Heart right ventricle (tissue), 16 donors: Measurements from ENCODE around the gene CTNNA1. TPM values are rescaled to one million over a fixed set of nuclear protein-coding genes. Genes with fewer than 3 reads are reported as not detected.
A peak's percentile ranks its signal among the peaks of the same experiment; 100 is the strongest.
"Not testable (repeated sequence)": the region's sequence is repeated elsewhere in the genome, so short reads cannot be mapped to it uniquely, and the experiment has no call there.

Experiments
- ATAC-seq, 8 donors: fragments of 200-7000 bp; cut with Tn5 transposase; one replicate each; pipeline ENCODE4 v1.9.1; 2020; ENCODE audit warnings: mild to moderate bottlenecking in 8 of 8, moderate library complexity in 8 of 8, moderate number of reproducible peaks in 1 of 8
- DNase-seq, 2 donors: peaks; one replicate each; pipeline ENCODE4 v3.0.0-alpha.2; 2020
- H3K27ac ChIP-seq, 10 donors: fragments of 200-600 bp; sonication (generic) in 2 of 10; one replicate each; pipeline versions ENCODE4 v1.5.0 to v1.8.0; 2020 to 2022; ENCODE audit warnings: mild to moderate bottlenecking in 3 of 10
- H3K27me3 ChIP-seq, 7 donors: fragments of 200-600 bp; one replicate each; pipeline ENCODE4 v1.8.0; 2021 to 2022; ENCODE audit warnings: mild to moderate bottlenecking in 2 of 7
- H3K36me3 ChIP-seq, 9 donors: fragments of 200-600 bp; sonication (generic) in 1 of 9; one replicate each; pipeline versions ENCODE4 v1.5.0 to v1.8.0; 2020 to 2022; ENCODE audit warnings: mild to moderate bottlenecking in 2 of 9
- H3K4me1 ChIP-seq, 9 donors: fragments of 200-600 bp; sonication (generic) in 1 of 9; one replicate each; pipeline versions ENCODE4 v1.5.0 to v1.8.0; 2020 to 2022; ENCODE audit warnings: mild to moderate bottlenecking in 4 of 9
- H3K4me3 ChIP-seq, 10 donors: fragments of 200-600 bp; sonication (generic) in 2 of 10; one replicate each; pipeline versions ENCODE4 v1.5.0 to v1.8.0; 2020 to 2022; ENCODE audit warnings: mild to moderate bottlenecking in 7 of 10, moderate library complexity in 2 of 10
- H3K9me3 ChIP-seq, 11 donors: fragments of 200-600 bp in 10 of 11; sonication (generic) in 2 of 11; one replicate each; pipeline versions ENCODE4 v1.5.0 to v1.8.0; 2013 to 2022; ENCODE audit warnings: mild to moderate bottlenecking in 2 of 11, control low read depth in 1 of 11, moderate library complexity in 1 of 11
- CTCF ChIP-seq, 9 donors: fragments of 200-600 bp; sonication (generic) in 2 of 9; IDR thresholded peaks; one replicate each; pipeline versions ENCODE4 v1.5.0 to v1.8.0; 2021 to 2022; ENCODE audit warnings: antibody characterized with exemption in 9 of 9, mild to moderate bottlenecking in 5 of 9, moderate library complexity in 1 of 9
- WGBS, 2 donors: extraction: QIAGEN DNeasy Blood & Tissue Kit; methylation state at CpG; one replicate each; pipeline ENCODE4 v1.1.7; 2013; ENCODE audit warnings: inconsistent platforms in 1 of 2; 5-methylcytosine and 5-hydroxymethylcytosine counted together
- intact Hi-C, 10 donors: fragments of 100-400 bp; cut with DNase I; formaldehyde crosslinking; loops; one replicate each; pipeline versions ENCODE4 v1.11.1 to v1.14.2; 2022
- polyA plus RNA-seq, 2 donors: library from polyadenylated mRNA; stranded (reverse); fragments of 200-250 nt; gene quantifications; one replicate each; pipeline ENCODE4 v1.2.3, GENCODE V29; 2013
- total RNA-seq, 10 donors: library from RNA; stranded (reverse); fragmentation: NEBNext Ultra II Directional in 3 of 10; extraction: Animal tissue kit (Norgen Biotek cat#: 25700) in 3 of 10; gene quantifications; one replicate each; pipeline versions ENCODE4 v1.2.1 to v1.2.4, GENCODE V29; 2021 to 2023
- donor health status: Arrhythmogenic right ventricular cardiomyopathy.
- donor health status: ischemic (EF 13 %, LVEDD 7.1; RV severe dilation, severe dysfunction).
- donor health status: healthy with polysubstance abuse.
- donor health status: DM: no; HTN: yes; CAD: no.
- donor health status: DM: no; HTN: no; CAD: no.
- donor health status: ischemic (EF 25% LVEDD 6.9; RV normal size, moderate dysfunction).
- donor health status: ischemic (EF 25% LVEDD 5.7; RV mildly dilated, moderate dysfunction).
- donor health status: healthy.
- donor health status: DM: yes; HTN: yes; CAD: no.
- donor health status: Ischemic cardiomyopathy.
- donor health status: ischemic (EF 35%, LVEDD 5.7; RV mildly dilated, moderate dysfunction).
- donor health status: nonischemic (EF 11% LVEDD 7.7; RV severe dilation, severe dysfunction).
- donor health status: DM: yes; HTN: yes; CAD: no.
- donor health status: PGD.
- donor health status: ischemic (EF 29% LVEDD 5.4; RV normal size, mild dysfunction).
- donor health status: nonischemic (EF 23%, LVEDD 6.1; RV moderate dilation, normal function).

The CTNNA1 gene
- total and polyA plus RNA-seq, 12 donors, result 128 to 416 (median 379) TPM

- Histone ChIP-seq H3K36me3 (peaks cover 0 to 54% (median 6%) of the 10 kb centered on the region in 9 donors), H3K27ac (no peak overlapping the region), H3K9me3 (no peaks in the 10 kb centered on the region), H3K4me3 (no peak overlapping the region), H3K27me3 (no peaks in the 10 kb centered on the region), H3K4me1 (peaks cover 0 to 31% (median 9%) of the 10 kb centered on the region in 9 donors)
- intact Hi-C loops, result no loop called here
- no peak for DNase-seq
- no peak for ATAC-seq
- TF ChIP-seq CTCF (IDR thresholded peaks at IDR 0.05), result no peak
Measured at GRCh38 chr5:138809391-138809790, 56.2 kb downstream of the CTNNA1 start.

- not testable (repeated sequence) for H3K9me3 ChIP-seq, ATAC-seq, H3K27me3 ChIP-seq, H3K27ac ChIP-seq, DNase-seq, H3K4me3 ChIP-seq
- intact Hi-C loops, result loop anchor here in 1 of 10 donors (10.0 kb wide), 1 partner anchor 166 kb away; no protein-coding TSS in a partner anchor
- Histone ChIP-seq H3K4me1 (peaks cover 0 to 22% (median 8%) of the 10 kb centered on the region in 9 donors), H3K36me3 (peaks cover 0 to 64% (median 7%) of the 10 kb centered on the region in 9 donors)
- WGBS, 2 donors, result 97 to 98% methylated on average over 19 to 21 of the region's 35 CpGs
Measured at GRCh38 chr5:138810861-138811260, 57.6 kb downstream of the CTNNA1 start.

- intact Hi-C loops, result loop anchor here in 1 of 10 donors (10.0 kb wide), 1 partner anchor 171 kb away; no protein-coding TSS in a partner anchor
- no peak for ATAC-seq
- 86 to 93% methylated on average over 5 of the region's 5 CpGs for WGBS, 2 donors
Measured at GRCh38 chr5:138815529-138815928, 62.3 kb downstream of the CTNNA1 start.

GRCh38 chr5:138817241-138817640, 64.0 kb downstream of the CTNNA1 start:
- 93 to 95% methylated on average over 1 of the region's 1 CpG for WGBS, 2 donors
- Histone ChIP-seq H3K4me3 (no peak overlapping the region), H3K4me1 (peaks cover 0 to 54% (median 37%) of the 10 kb centered on the region in 9 donors), H3K27ac (no peak overlapping the region), H3K36me3 (peaks cover 0 to 54% (median 7%) of the 10 kb centered on the region in 9 donors), H3K9me3 (peaks cover 0 to 6% (median 0%) of the 10 kb centered on the region in 11 donors), H3K27me3 (no peaks in the 10 kb centered on the region)
- DNase-seq (no peak), ATAC-seq (no peak)
- no peak for TF ChIP-seq CTCF (IDR thresholded peaks at IDR 0.05)
- intact Hi-C loops, result loop anchor here in 1 of 10 donors (10.0 kb wide), 1 partner anchor 172 kb away; no protein-coding TSS in a partner anchor

More at GRCh38 chr5:138815529-138815928, 62.3 kb downstream of the CTNNA1 start:
- peaks cover 0 to 6% (median 0%) of the 10 kb centered on the region in 11 donors for H3K9me3 ChIP-seq
- peaks cover 0 to 59% (median 7%) of the 10 kb centered on the region in 9 donors for H3K36me3 ChIP-seq
- no peak overlapping the region for H3K27ac ChIP-seq
- no peak overlapping the region for H3K4me3 ChIP-seq
- TF ChIP-seq CTCF (IDR thresholded peaks at IDR 0.05), result no peak
- no peak for DNase-seq
- no peaks in the 10 kb centered on the region for H3K27me3 ChIP-seq
- H3K4me1 ChIP-seq, result peaks cover 0 to 37% (median 22%) of the 10 kb centered on the region in 9 donors

- ATAC-seq (peak in 3 of 8 donors; percentile 12 to 52 (median 36)), DNase-seq (no peak)
- Histone ChIP-seq H3K36me3 (peaks cover 0 to 36% (median 7%) of the 10 kb centered on the region in 9 donors), H3K4me3 (no peak overlapping the region), H3K27me3 (no peaks in the 10 kb centered on the region), H3K9me3 (peaks cover 0 to 6% (median 0%) of the 10 kb centered on the region in 11 donors), H3K27ac (no peak overlapping the region), H3K4me1 (peaks cover 0 to 67% (median 49%) of the 10 kb centered on the region in 9 donors)
- 74 to 79% methylated on average over 4 of the region's 4 CpGs for WGBS, 2 donors
- intact Hi-C loops, result loop anchor here in 1 of 10 donors (10.0 kb wide), 1 partner anchor 174 kb away; no protein-coding TSS in a partner anchor
- TF ChIP-seq CTCF (IDR thresholded peaks at IDR 0.05), result no peak
Measured at GRCh38 chr5:138819081-138819480, 65.9 kb downstream of the CTNNA1 start.
